Measurements from ENCODE around the gene CHST7. TPM values are rescaled to one million over a fixed set of nuclear protein-coding genes. Genes with fewer than 3 reads are reported as not detected.

CHST7 gene
- total and polyA plus RNA-seq, 10 of the 15 experiments (the other 5 are each of a cell fraction or from before 2014, with no cell fraction given) = 0.58 to 11.0 (median 5.4) TPM

DNA sequence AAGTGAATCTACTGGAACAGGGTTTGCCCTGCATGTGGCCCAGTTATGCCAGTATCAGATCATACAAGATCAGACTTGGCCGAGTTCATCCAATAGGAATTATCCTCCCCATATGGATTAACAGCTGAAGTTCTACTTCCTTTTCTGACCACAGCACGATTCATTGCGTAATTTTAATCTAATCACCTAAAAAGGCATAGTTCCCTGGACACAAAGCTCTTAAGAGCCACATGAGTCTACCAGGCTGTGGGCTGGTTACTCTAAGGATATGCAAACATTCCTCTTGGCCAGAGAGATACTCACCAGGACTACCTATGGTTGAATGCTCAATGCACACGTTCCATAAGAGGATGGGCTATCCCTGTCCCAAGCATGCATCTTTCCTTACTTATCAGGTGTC is 46.9 kb downstream of the CHST7 start:
- 65% methylated on average over 4 of the region's 4 CpGs for WGBS (ENCODE audit: insufficient coverage, insufficient replicate concordance, low lambda C conversion rate, missing lambda C conversion rate)
- Histone ChIP-seq H3K79me2 (ENCODE audit: control insufficient read depth, insufficient read depth, low read length) (no peaks in the 10 kb centered on the region), H3K27me3 (replicated peaks in 1 of 2; ENCODE audit: control insufficient read depth in 2 of 2, insufficient read depth in 2 of 2, low read length in 1 of 2) (no peaks in the 10 kb centered on the region), H3K9me3 (replicated peaks; ENCODE audit: control insufficient read depth, insufficient read depth, low read length) (peaks cover 10% of the 10 kb centered on the region; the same call in 2 of the 3 replicates), H3K27ac (ENCODE audit: control insufficient read depth, insufficient read depth) (no peak overlapping the region), H2AFZ (ENCODE audit: control insufficient read depth, low read depth, low read length) (no peak overlapping the region), H4K20me1 (ENCODE audit: control insufficient read depth, insufficient read depth) (no peaks in the 10 kb centered on the region), H3K4me3 (no peak overlapping the region), H3K4me2 (ENCODE audit: control insufficient read depth, insufficient read depth) (no peak overlapping the region), H3K9ac (ENCODE audit: control insufficient read depth, insufficient read depth, low read length) (no peak overlapping the region), H3K36me3 (ENCODE audit: control insufficient read depth in 2 of 2, insufficient read depth in 2 of 2, low read length in 1 of 2) (peaks cover 3 to 17% of the 10 kb centered on the region in 2 experiments), H3K4me1 (ENCODE audit: control insufficient read depth, insufficient read depth, low read length) (no peaks in the 10 kb centered on the region)
- ATAC-seq (no peak), DNase-seq (ENCODE audit: low read depth, low spot score) (no peak), FAIRE-seq (no peak)
- ChIA-PET POLR2A (interaction anchor here (0.8 to 1.1 kb wide), 2 partner anchors 21 to 76 kb away, joined by 3 read pairs; no protein-coding TSS in a partner anchor), RAD21 (ENCODE audit: unreplicated experiment) (interaction anchor here (0.9 kb wide), 1 partner anchor 9 kb away, joined by 4 read pairs; no protein-coding TSS in a partner anchor), SMC1A (ENCODE audit: uncharacterized antibody, unreplicated experiment) (interaction anchor here (0.6 to 1.3 kb wide), 3 partner anchors 8 to 69 kb away, joined by 3 to 4 read pairs (median 3); no protein-coding TSS in a partner anchor), CTCF (interaction anchor here (1.1 to 1.4 kb wide), 4 partner anchors 10 to 63 kb away, joined by 3 to 4 read pairs (median 4); no protein-coding TSS in a partner anchor)
- TF ChIP-seq MAX (IDR thresholded peaks at IDR 0.05; ENCODE audit: low read depth, low read length) (no peak), BHLHE40 (IDR thresholded peaks at IDR 0.05; ENCODE audit: borderline replicate concordance in 1 of 2, low read depth in 2 of 2, low read length in 1 of 2) (no peak), EED (IDR thresholded peaks at IDR 0.05; ENCODE audit: low read depth) (no peak), FOXM1 (IDR thresholded peaks at IDR 0.05; ENCODE audit: low read depth, low read length) (no peak), HDAC6 (IDR thresholded peaks at IDR 0.05; ENCODE audit: unreplicated experiment) (no peak), CEBPB (IDR thresholded peaks at IDR 0.05; ENCODE audit: borderline replicate concordance in 1 of 2, low read depth in 2 of 2, low read length in 2 of 2) (no peak), NR2C2 (IDR thresholded peaks at IDR 0.05; ENCODE audit: borderline replicate concordance, control insufficient read depth, insufficient read length, low read depth) (no peak)
- BruUV-seq (replicated peaks) = no TSS peak
- in situ Hi-C loops (cut with MboI) (no loop called here), intact Hi-C loops (cut with micrococcal nuclease; ENCODE audit: unreplicated experiment) (no loop called here)

Data from GM12878 (cell line).